Fibroblast of lung (primary cell): ENCODE data around the gene AFAP1L2.

Experiments
- EZH2 ChIP-seq: IDR thresholded peaks from 2 replicates; pipeline ENCODE4 v1.5.1; 2012; ENCODE audit warnings: low read length, control low read depth, mild to moderate bottlenecking; ENCODE audit errors: missing control alignments
- TF ChIP-seq, protein P1 (sequence below), 2 donors: IDR thresholded peaks in 1 of 2; conservative IDR thresholded peaks in 1 of 2; 1 replicate in 1 of 2; 2 replicates in 1 of 2; pipeline ENCODE4 v1.5.1; 2011 to 2012; ENCODE audit warnings: low read length in 2 of 2, control low read depth in 1 of 2, inconsistent platforms in 1 of 2, low read depth in 1 of 2, mild to moderate bottlenecking in 1 of 2

DNA sequence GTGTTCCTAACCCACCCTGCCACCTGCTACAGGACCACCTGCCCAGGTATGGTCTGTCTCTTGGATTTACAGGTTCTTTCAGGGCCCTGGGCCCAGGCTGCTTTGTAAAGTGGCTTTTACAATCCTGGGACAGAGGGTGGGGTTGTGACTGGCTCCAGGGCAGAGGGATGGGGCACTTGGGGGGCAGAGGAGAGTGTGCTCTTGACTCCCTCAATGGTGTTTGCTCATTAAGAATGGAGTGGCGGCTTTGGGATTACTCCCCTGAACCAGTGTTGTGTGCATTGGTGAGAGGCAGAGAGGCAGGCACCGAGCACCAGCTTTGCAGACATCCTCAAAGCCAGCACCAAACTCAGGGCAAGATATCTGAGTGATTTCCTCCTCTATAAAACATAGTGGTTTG lies 121.8 kb downstream of the AFAP1L2 start:
- TF ChIP-seq, protein P1, sequence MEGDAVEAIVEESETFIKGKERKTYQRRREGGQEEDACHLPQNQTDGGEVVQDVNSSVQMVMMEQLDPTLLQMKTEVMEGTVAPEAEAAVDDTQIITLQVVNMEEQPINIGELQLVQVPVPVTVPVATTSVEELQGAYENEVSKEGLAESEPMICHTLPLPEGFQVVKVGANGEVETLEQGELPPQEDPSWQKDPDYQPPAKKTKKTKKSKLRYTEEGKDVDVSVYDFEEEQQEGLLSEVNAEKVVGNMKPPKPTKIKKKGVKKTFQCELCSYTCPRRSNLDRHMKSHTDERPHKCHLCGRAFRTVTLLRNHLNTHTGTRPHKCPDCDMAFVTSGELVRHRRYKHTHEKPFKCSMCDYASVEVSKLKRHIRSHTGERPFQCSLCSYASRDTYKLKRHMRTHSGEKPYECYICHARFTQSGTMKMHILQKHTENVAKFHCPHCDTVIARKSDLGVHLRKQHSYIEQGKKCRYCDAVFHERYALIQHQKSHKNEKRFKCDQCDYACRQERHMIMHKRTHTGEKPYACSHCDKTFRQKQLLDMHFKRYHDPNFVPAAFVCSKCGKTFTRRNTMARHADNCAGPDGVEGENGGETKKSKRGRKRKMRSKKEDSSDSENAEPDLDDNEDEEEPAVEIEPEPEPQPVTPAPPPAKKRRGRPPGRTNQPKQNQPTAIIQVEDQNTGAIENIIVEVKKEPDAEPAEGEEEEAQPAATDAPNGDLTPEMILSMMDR (conservative IDR thresholded peaks at IDR 0.05 in 1 of 2, IDR thresholded peaks at IDR 0.05 in 1 of 2; ENCODE audit: low read depth in 1 of 2, low read length in 2 of 2), result no peak
- no peak for TF ChIP-seq EZH2
